Ishikawa (cell line): ENCODE results near the gene TPD52L1.

Source experiments
- CEBPB ChIP-seq: IDR thresholded peaks from 2 replicates; pipeline ENCODE4 v1.6.1; 2012
- CREB1 ChIP-seq: IDR thresholded peaks from 2 replicates; pipeline ENCODE4 v1.6.1; 2012; ENCODE audit warnings: low read depth
- EGR1 ChIP-seq: IDR thresholded peaks from 2 replicates; pipeline ENCODE4 v1.6.1; 2012
- EP300 ChIP-seq: IDR thresholded peaks from 2 replicates; pipeline ENCODE4 v1.6.1; 2012; ENCODE audit warnings: borderline replicate concordance
- FOXM1 ChIP-seq: IDR thresholded peaks from 2 replicates; pipeline ENCODE4 v1.6.1; 2012; ENCODE audit warnings: low read depth, borderline replicate concordance
- NFIC ChIP-seq: IDR thresholded peaks from 2 replicates; pipeline ENCODE4 v1.6.1; 2012
- RAD21 ChIP-seq: IDR thresholded peaks from 2 replicates; pipeline ENCODE4 v1.6.1; 2012; ENCODE audit warnings: low read depth
- TAF1 ChIP-seq: IDR thresholded peaks from 2 replicates; pipeline ENCODE4 v1.6.1; 2012; ENCODE audit warnings: low read depth, mild to moderate bottlenecking
- TEAD4 ChIP-seq: IDR thresholded peaks from 2 replicates; pipeline ENCODE4 v1.6.1; 2012
- YY1 ChIP-seq: IDR thresholded peaks from 2 replicates; pipeline ENCODE4 v1.6.1; 2012; ENCODE audit warnings: low read depth
- ZBTB7A ChIP-seq: IDR thresholded peaks from 2 replicates; pipeline ENCODE4 v1.6.1; 2012; ENCODE audit warnings: low read depth
- TF ChIP-seq, protein P1 (sequence below): IDR thresholded peaks from 2 replicates; pipeline ENCODE4 v1.6.1; 2012
- TF ChIP-seq, protein P2 (sequence below): IDR thresholded peaks from 2 replicates; pipeline ENCODE4 v1.6.1; 2012; ENCODE audit warnings: low read depth, mild to moderate bottlenecking
- TF ChIP-seq, protein P3 (sequence below): IDR thresholded peaks from 2 replicates; pipeline ENCODE4 v1.6.1; 2012

DNA sequence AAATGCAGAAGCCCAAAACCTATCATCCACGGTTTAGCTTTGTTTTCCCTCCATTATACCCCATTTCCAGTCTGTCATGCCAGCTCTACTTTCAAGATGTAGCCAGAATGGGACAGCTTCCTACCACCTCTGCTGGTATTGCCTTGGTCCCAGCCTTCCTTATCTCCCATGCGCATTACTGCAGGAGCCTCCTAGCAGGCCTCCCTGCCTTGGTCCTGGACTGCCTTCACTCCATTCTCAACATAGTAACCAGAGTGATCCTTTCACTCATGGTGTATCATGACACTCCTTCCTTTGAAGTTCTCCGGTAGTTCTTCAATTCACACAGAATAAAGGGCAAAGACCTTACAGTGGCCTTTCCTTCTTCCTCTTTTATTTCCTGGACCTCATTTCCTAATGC is 15.9 kb downstream of the TPD52L1 start:
- TF ChIP-seq RAD21 (no peak), TEAD4 (no peak), YY1 (no peak), EP300 (no peak), CEBPB (no peak), TAF1 (no peak), ZBTB7A (no peak), FOXM1 (no peak), NFIC (no peak), EGR1 (no peak), CREB1 (no peak)
- TF ChIP-seq, protein P1, sequence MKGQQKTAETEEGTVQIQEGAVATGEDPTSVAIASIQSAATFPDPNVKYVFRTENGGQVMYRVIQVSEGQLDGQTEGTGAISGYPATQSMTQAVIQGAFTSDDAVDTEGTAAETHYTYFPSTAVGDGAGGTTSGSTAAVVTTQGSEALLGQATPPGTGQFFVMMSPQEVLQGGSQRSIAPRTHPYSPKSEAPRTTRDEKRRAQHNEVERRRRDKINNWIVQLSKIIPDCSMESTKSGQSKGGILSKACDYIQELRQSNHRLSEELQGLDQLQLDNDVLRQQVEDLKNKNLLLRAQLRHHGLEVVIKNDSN: no peak
- TF ChIP-seq, protein P2, sequence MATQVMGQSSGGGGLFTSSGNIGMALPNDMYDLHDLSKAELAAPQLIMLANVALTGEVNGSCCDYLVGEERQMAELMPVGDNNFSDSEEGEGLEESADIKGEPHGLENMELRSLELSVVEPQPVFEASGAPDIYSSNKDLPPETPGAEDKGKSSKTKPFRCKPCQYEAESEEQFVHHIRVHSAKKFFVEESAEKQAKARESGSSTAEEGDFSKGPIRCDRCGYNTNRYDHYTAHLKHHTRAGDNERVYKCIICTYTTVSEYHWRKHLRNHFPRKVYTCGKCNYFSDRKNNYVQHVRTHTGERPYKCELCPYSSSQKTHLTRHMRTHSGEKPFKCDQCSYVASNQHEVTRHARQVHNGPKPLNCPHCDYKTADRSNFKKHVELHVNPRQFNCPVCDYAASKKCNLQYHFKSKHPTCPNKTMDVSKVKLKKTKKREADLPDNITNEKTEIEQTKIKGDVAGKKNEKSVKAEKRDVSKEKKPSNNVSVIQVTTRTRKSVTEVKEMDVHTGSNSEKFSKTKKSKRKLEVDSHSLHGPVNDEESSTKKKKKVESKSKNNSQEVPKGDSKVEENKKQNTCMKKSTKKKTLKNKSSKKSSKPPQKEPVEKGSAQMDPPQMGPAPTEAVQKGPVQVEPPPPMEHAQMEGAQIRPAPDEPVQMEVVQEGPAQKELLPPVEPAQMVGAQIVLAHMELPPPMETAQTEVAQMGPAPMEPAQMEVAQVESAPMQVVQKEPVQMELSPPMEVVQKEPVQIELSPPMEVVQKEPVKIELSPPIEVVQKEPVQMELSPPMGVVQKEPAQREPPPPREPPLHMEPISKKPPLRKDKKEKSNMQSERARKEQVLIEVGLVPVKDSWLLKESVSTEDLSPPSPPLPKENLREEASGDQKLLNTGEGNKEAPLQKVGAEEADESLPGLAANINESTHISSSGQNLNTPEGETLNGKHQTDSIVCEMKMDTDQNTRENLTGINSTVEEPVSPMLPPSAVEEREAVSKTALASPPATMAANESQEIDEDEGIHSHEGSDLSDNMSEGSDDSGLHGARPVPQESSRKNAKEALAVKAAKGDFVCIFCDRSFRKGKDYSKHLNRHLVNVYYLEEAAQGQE: no peak
- TF ChIP-seq, protein P3, sequence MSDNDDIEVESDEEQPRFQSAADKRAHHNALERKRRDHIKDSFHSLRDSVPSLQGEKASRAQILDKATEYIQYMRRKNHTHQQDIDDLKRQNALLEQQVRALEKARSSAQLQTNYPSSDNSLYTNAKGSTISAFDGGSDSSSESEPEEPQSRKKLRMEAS: no peak
